ENCODE results near the gene NEK8.
"Not testable (repeated sequence)": the region's sequence is repeated elsewhere in the genome, so short reads cannot be mapped to it uniquely, and the experiment has no call there.

The NEK8 gene

GRCh38 chr17:28725660-28726225 lies 2.8 kb upstream of the NEK8 start:
- Histone ChIP-seq H3K36me3 (ENCODE audit: control insufficient read depth in 2 of 2, insufficient read depth in 2 of 2, low read length in 2 of 2) (peaks cover 24 to 37% of the 10 kb centered on the region in 2 donors), H3K4me3 (ENCODE audit: low read length in 2 of 2) (peak overlapping the region; percentile 74 to 75), H3K9me3 (ENCODE audit: control insufficient read depth in 2 of 2, low read length in 2 of 2) (no peaks in the 10 kb centered on the region), H3K27me3 (ENCODE audit: control insufficient read depth in 2 of 2, insufficient read depth in 2 of 2, low read length in 2 of 2) (no peaks in the 10 kb centered on the region), H3K4me1 (ENCODE audit: control insufficient read depth in 2 of 2, insufficient read depth in 2 of 2, low read length in 2 of 2) (peaks cover 51 to 58% of the 10 kb centered on the region in 2 donors), H3K27ac (ENCODE audit: low read depth in 2 of 2, low read length in 2 of 2) (peak overlapping the region; percentile 99), H3K9ac (ENCODE audit: low read depth in 1 of 2, low read length in 2 of 2) (peak overlapping the region; percentile 68 to 83)

GRCh38 chr17:28726226-28726626 lies 2.4 kb upstream of the NEK8 start, which contains the start of gene TLCD1:
TSS of gene TLCD1 (minus strand) at chr17:28726233. CDS start at chr17:28726097, 136 bp downstream.
- Histone ChIP-seq H3K9me3 (ENCODE audit: control insufficient read depth in 2 of 2, low read length in 2 of 2) (no peaks in the 10 kb centered on the region), H3K9ac (ENCODE audit: low read depth in 1 of 2, low read length in 2 of 2) (peak within 1 kb of the TSS; percentile 96 to 99), H3K4me1 (ENCODE audit: control insufficient read depth in 2 of 2, insufficient read depth in 2 of 2, low read length in 2 of 2) (peaks cover 46 to 54% of the 10 kb centered on the region in 2 donors), H3K27ac (ENCODE audit: low read depth in 2 of 2, low read length in 2 of 2) (peak within 1 kb of the TSS; percentile 99), H3K27me3 (ENCODE audit: control insufficient read depth in 2 of 2, insufficient read depth in 2 of 2, low read length in 2 of 2) (no peaks in the 10 kb centered on the region), H3K4me3 (ENCODE audit: low read length in 2 of 2) (peak within 1 kb of the TSS; percentile 82 to 91), H3K36me3 (ENCODE audit: control insufficient read depth in 2 of 2, insufficient read depth in 2 of 2, low read length in 2 of 2) (peaks cover 24 to 33% of the 10 kb centered on the region in 2 donors)

GRCh38 chr17:28726627-28727491 lies 1.7 kb upstream of the NEK8 start:
- peaks cover 39 to 47% of the 10 kb centered on the region in 2 donors for H3K4me1 ChIP-seq (ENCODE audit: control insufficient read depth in 2 of 2, insufficient read depth in 2 of 2, low read length in 2 of 2)
- peak overlapping the region; percentile 82 to 91 for H3K4me3 ChIP-seq (ENCODE audit: low read length in 2 of 2)
- H3K36me3 ChIP-seq (ENCODE audit: control insufficient read depth in 2 of 2, insufficient read depth in 2 of 2, low read length in 2 of 2) = peaks cover 24 to 31% of the 10 kb centered on the region in 2 donors
- no peaks in the 10 kb centered on the region for H3K9me3 ChIP-seq (ENCODE audit: control insufficient read depth in 2 of 2, low read length in 2 of 2)
- H3K27me3 ChIP-seq (ENCODE audit: control insufficient read depth in 2 of 2, insufficient read depth in 2 of 2, low read length in 2 of 2) = no peaks in the 10 kb centered on the region
- peak overlapping the region; percentile 99 for H3K27ac ChIP-seq (ENCODE audit: low read depth in 2 of 2, low read length in 2 of 2)
- peak overlapping the region; percentile 96 to 99 for H3K9ac ChIP-seq (ENCODE audit: low read depth in 1 of 2, low read length in 2 of 2)

- Histone ChIP-seq H3K36me3 (ENCODE audit: control insufficient read depth in 2 of 2, insufficient read depth in 2 of 2, low read length in 2 of 2) (peaks cover 0 to 2% of the 10 kb centered on the region in 2 donors), H3K27me3 (ENCODE audit: control insufficient read depth in 2 of 2, insufficient read depth in 2 of 2, low read length in 2 of 2) (no peaks in the 10 kb centered on the region), H3K9ac (ENCODE audit: low read depth in 1 of 2, low read length in 2 of 2) (peak overlapping the region in 1 of 2 donors; percentile 59), H3K4me1 (ENCODE audit: control insufficient read depth in 2 of 2, insufficient read depth in 2 of 2, low read length in 2 of 2) (peaks cover 25 to 31% of the 10 kb centered on the region in 2 donors), H3K9me3 (ENCODE audit: control insufficient read depth in 2 of 2, low read length in 2 of 2) (no peaks in the 10 kb centered on the region), H3K27ac (ENCODE audit: low read depth in 2 of 2, low read length in 2 of 2) (peak overlapping the region; percentile 99), H3K4me3 (ENCODE audit: low read length in 2 of 2) (peak overlapping the region; percentile 55 to 91)
Observed at GRCh38 chr17:28729950-28730330, 1.4 kb downstream of the NEK8 start.

GRCh38 chr17:28733346-28733745 lies 4.8 kb downstream of the NEK8 start:
- Histone ChIP-seq H3K9ac (ENCODE audit: low read depth in 1 of 2, low read length in 2 of 2) (no peak overlapping the region), H3K4me1 (ENCODE audit: control insufficient read depth in 2 of 2, insufficient read depth in 2 of 2, low read length in 2 of 2) (peaks cover 7 to 12% of the 10 kb centered on the region in 2 donors), H3K27ac (ENCODE audit: low read depth in 2 of 2, low read length in 2 of 2) (no peak overlapping the region), H3K4me3 (ENCODE audit: low read length in 2 of 2) (no peak overlapping the region), H3K27me3 (ENCODE audit: control insufficient read depth in 2 of 2, insufficient read depth in 2 of 2, low read length in 2 of 2) (no peaks in the 10 kb centered on the region), H3K36me3 (ENCODE audit: control insufficient read depth in 2 of 2, insufficient read depth in 2 of 2, low read length in 2 of 2) (no peaks in the 10 kb centered on the region), H3K9me3 (ENCODE audit: control insufficient read depth in 2 of 2, low read length in 2 of 2) (no peaks in the 10 kb centered on the region)

GRCh38 chr17:28734712-28735241 lies 6.2 kb downstream of the NEK8 start:
- H3K36me3 ChIP-seq (ENCODE audit: control insufficient read depth in 2 of 2, insufficient read depth in 2 of 2, low read length in 2 of 2) = no peaks in the 10 kb centered on the region
- peaks cover 6 to 8% of the 10 kb centered on the region in 2 donors for H3K4me1 ChIP-seq (ENCODE audit: control insufficient read depth in 2 of 2, insufficient read depth in 2 of 2, low read length in 2 of 2)
- no peak overlapping the region for H3K4me3 ChIP-seq (ENCODE audit: low read length in 2 of 2)
- no peak overlapping the region for H3K9ac ChIP-seq (ENCODE audit: low read depth in 1 of 2, low read length in 2 of 2)
- H3K27ac ChIP-seq (ENCODE audit: low read depth in 2 of 2, low read length in 2 of 2) = no peak overlapping the region
- H3K27me3 ChIP-seq (ENCODE audit: control insufficient read depth in 2 of 2, insufficient read depth in 2 of 2, low read length in 2 of 2) = no peaks in the 10 kb centered on the region
- no peaks in the 10 kb centered on the region for H3K9me3 ChIP-seq (ENCODE audit: control insufficient read depth in 2 of 2, low read length in 2 of 2)

GRCh38 chr17:28735242-28735722 lies 6.7 kb downstream of the NEK8 start:
- no peaks in the 10 kb centered on the region for H3K27me3 ChIP-seq (ENCODE audit: control insufficient read depth in 2 of 2, insufficient read depth in 2 of 2, low read length in 2 of 2)
- H3K36me3 ChIP-seq (ENCODE audit: control insufficient read depth in 2 of 2, insufficient read depth in 2 of 2, low read length in 2 of 2) = no peaks in the 10 kb centered on the region
- no peaks in the 10 kb centered on the region for H3K9me3 ChIP-seq (ENCODE audit: control insufficient read depth in 2 of 2, low read length in 2 of 2)

GRCh38 chr17:28735913-28736769 lies 7.6 kb downstream of the NEK8 start:
- not testable (repeated sequence) for H3K27ac ChIP-seq (ENCODE audit: low read depth in 2 of 2, low read length in 2 of 2); H3K27me3 ChIP-seq (ENCODE audit: control insufficient read depth in 2 of 2, insufficient read depth in 2 of 2, low read length in 2 of 2); H3K9me3 ChIP-seq (ENCODE audit: control insufficient read depth in 2 of 2, low read length in 2 of 2); H3K4me3 ChIP-seq (ENCODE audit: low read length in 2 of 2); H3K9ac ChIP-seq (ENCODE audit: low read depth in 1 of 2, low read length in 2 of 2); H3K36me3 ChIP-seq (ENCODE audit: control insufficient read depth in 2 of 2, insufficient read depth in 2 of 2, low read length in 2 of 2)
- peaks cover 10 to 16% of the 10 kb centered on the region in 2 donors for H3K4me1 ChIP-seq (ENCODE audit: control insufficient read depth in 2 of 2, insufficient read depth in 2 of 2, low read length in 2 of 2)

More at GRCh38 chr17:28735242-28735722, 6.7 kb downstream of the NEK8 start:
- Histone ChIP-seq H3K27ac (ENCODE audit: low read depth in 2 of 2, low read length in 2 of 2) (no peak overlapping the region), H3K4me3 (ENCODE audit: low read length in 2 of 2) (no peak overlapping the region), H3K9ac (ENCODE audit: low read depth in 1 of 2, low read length in 2 of 2) (no peak overlapping the region), H3K4me1 (ENCODE audit: control insufficient read depth in 2 of 2, insufficient read depth in 2 of 2, low read length in 2 of 2) (peaks cover 6 to 9% of the 10 kb centered on the region in 2 donors)

GRCh38 chr17:28737316-28737715 lies 8.7 kb downstream of the NEK8 start:
- Histone ChIP-seq H3K4me1 (ENCODE audit: control insufficient read depth in 2 of 2, insufficient read depth in 2 of 2, low read length in 2 of 2) (peaks cover 19 to 24% of the 10 kb centered on the region in 2 donors), H3K9ac (ENCODE audit: low read depth in 1 of 2, low read length in 2 of 2) (no peak overlapping the region), H3K27me3 (ENCODE audit: control insufficient read depth in 2 of 2, insufficient read depth in 2 of 2, low read length in 2 of 2) (no peaks in the 10 kb centered on the region), H3K36me3 (ENCODE audit: control insufficient read depth in 2 of 2, insufficient read depth in 2 of 2, low read length in 2 of 2) (no peaks in the 10 kb centered on the region), H3K9me3 (ENCODE audit: control insufficient read depth in 2 of 2, low read length in 2 of 2) (no peaks in the 10 kb centered on the region), H3K4me3 (ENCODE audit: low read length in 2 of 2) (no peak overlapping the region), H3K27ac (ENCODE audit: low read depth in 2 of 2, low read length in 2 of 2) (no peak overlapping the region)

Measured in mucosa of rectum (tissue), 2 donors.